CD4-positive, alpha-beta T cell (primary cell): ENCODE data around the gene UGGT2. TPM values are rescaled to one million over a fixed set of nuclear protein-coding genes. Genes with fewer than 3 reads are reported as not detected.

ENCODE experiments used
- ATAC-seq: fragments of 200-7000 bp; cut with Tn5 transposase; one replicate; pipeline ENCODE4 v1.10.0; 2022; ENCODE audit warnings: mild to moderate bottlenecking; ENCODE audit not compliant: poor library complexity
- CTCF ChIA-PET: fragments of 350-600 bp; sonication (Branson Sonifier 250); formaldehyde crosslinking; loops from one replicate; lab custom pipeline; 2021; ENCODE audit warnings: antibody characterized with exemption, inconsistent platforms; lab: Charles Lee
- POLR2A ChIA-PET: fragments of 350-600 bp; sonication (Branson Sonifier 250); formaldehyde crosslinking; loops from one replicate; lab custom pipeline; 2021; ENCODE audit warnings: antibody characterized with exemption, inconsistent platforms; lab: Charles Lee
- DNase-seq, 14 experiments: peaks; one replicate each; pipeline ENCODE4 v3.0.0-alpha.2; 2013 to 2020; ENCODE audit warnings: mixed read lengths in 2 of 14
- H3K27ac ChIP-seq, 2 donors: one replicate each; pipeline versions ENCODE4 v1.5.1 to v1.7.0; 2013; ENCODE audit warnings: low read length in 2 of 2, low read depth in 1 of 2, mild to moderate bottlenecking in 1 of 2
- H3K27me3 ChIP-seq, 2 experiments: 1 replicate in 1 of 2; 2 replicates in 1 of 2; pipeline versions ENCODE4 v1.6.1 to v1.7.0; 2013; ENCODE audit warnings: low read length in 2 of 2, control low read depth in 1 of 2, mild to moderate bottlenecking in 1 of 2, moderate library complexity in 1 of 2; ENCODE audit not compliant: insufficient read depth in 2 of 2, control insufficient read depth in 1 of 2
- H3K36me3 ChIP-seq: one replicate; pipeline ENCODE4 v1.6.1; 2013; ENCODE audit warnings: low read length, control low read depth; ENCODE audit not compliant: insufficient read depth
- H3K4me1 ChIP-seq: one replicate; pipeline ENCODE4 v1.6.1; 2013; ENCODE audit warnings: low read length, control low read depth; ENCODE audit not compliant: insufficient read depth
- H3K4me3 ChIP-seq: one replicate; pipeline ENCODE4 v1.5.1; 2013; ENCODE audit warnings: mild to moderate bottlenecking, low read length, moderate library complexity
- H3K9me3 ChIP-seq, 2 experiments: 1 replicate in 1 of 2; 2 replicates in 1 of 2; pipeline versions ENCODE4 v1.6.1 to v1.7.0; 2013; ENCODE audit warnings: low read length in 2 of 2, mild to moderate bottlenecking in 2 of 2, control low read depth in 1 of 2, moderate library complexity in 1 of 2; ENCODE audit not compliant: control insufficient read depth in 1 of 2, insufficient read depth in 1 of 2
- H3K27ac Mint-ChIP-seq: one replicate; pipeline ENCODE4 v1.8.0; 2020; ENCODE audit warnings: mixed read lengths
- H3K27me3 Mint-ChIP-seq: one replicate; pipeline ENCODE4 v1.8.0; 2021; ENCODE audit warnings: mixed read lengths
- H3K36me3 Mint-ChIP-seq: one replicate; pipeline ENCODE4 v1.8.0; 2021; ENCODE audit warnings: low read depth, mixed read lengths
- H3K4me1 Mint-ChIP-seq: one replicate; pipeline ENCODE4 v1.8.0; 2021; ENCODE audit warnings: low read depth, mixed read lengths
- H3K4me3 Mint-ChIP-seq: one replicate; pipeline ENCODE4 v1.8.0; 2020; ENCODE audit warnings: mild to moderate bottlenecking, mixed read lengths
- H3K9me3 Mint-ChIP-seq: one replicate; pipeline ENCODE4 v1.8.0; 2020; ENCODE audit warnings: mixed read lengths
- intact Hi-C, 2 experiments: fragments of 100-400 bp; cut with DNase I in 1 of 2; cut with micrococcal nuclease in 1 of 2; formaldehyde crosslinking; loops; one replicate each; pipeline versions ENCODE4 v1.15.1 to v1.9.0; 2023 to 2025; cut with DNase I, micrococcal nuclease
- total RNA-seq, 174 experiments: library from RNA in 2 of 174; stranded (reverse) in 2 of 174; gene quantifications; one replicate each; pipeline ENCODE4 v1.2.3 and lab custom pipeline; 2021 to 2026
- TF ChIP-seq, protein P1 (sequence below): fragments of 200-600 bp; IDR thresholded peaks from one replicate; pipeline ENCODE4 v1.8.0; 2022; ENCODE audit warnings: antibody characterized with exemption, mild to moderate bottlenecking

Gene UGGT2
- total RNA-seq, 2 experiments from 2014 or later, result 0.38 TPM; not detected in 1

- Histone ChIP-seq H3K9me3 (peaks cover 6 to 9% of the 10 kb centered on the region in 2 experiments), H3K27me3 (no peaks in the 10 kb centered on the region), H3K4me1 (no peaks in the 10 kb centered on the region), H3K36me3 (no peaks in the 10 kb centered on the region), H3K27ac (no peak overlapping the region), H3K4me3 (no peak overlapping the region)
- no peak for ATAC-seq
- intact Hi-C loops, result no loop called here
- ChIA-PET CTCF (no interaction called here), POLR2A (no interaction called here)
- no peak overlapping the region for H3K4me3 Mint-ChIP-seq
- H3K36me3 Mint-ChIP-seq, result no peaks in the 10 kb centered on the region
- peaks cover 4% of the 10 kb centered on the region for H3K27me3 Mint-ChIP-seq
- no peaks in the 10 kb centered on the region for H3K4me1 Mint-ChIP-seq
- no peak for DNase-seq
- no peak overlapping the region for H3K27ac Mint-ChIP-seq
- TF ChIP-seq, protein P1, sequence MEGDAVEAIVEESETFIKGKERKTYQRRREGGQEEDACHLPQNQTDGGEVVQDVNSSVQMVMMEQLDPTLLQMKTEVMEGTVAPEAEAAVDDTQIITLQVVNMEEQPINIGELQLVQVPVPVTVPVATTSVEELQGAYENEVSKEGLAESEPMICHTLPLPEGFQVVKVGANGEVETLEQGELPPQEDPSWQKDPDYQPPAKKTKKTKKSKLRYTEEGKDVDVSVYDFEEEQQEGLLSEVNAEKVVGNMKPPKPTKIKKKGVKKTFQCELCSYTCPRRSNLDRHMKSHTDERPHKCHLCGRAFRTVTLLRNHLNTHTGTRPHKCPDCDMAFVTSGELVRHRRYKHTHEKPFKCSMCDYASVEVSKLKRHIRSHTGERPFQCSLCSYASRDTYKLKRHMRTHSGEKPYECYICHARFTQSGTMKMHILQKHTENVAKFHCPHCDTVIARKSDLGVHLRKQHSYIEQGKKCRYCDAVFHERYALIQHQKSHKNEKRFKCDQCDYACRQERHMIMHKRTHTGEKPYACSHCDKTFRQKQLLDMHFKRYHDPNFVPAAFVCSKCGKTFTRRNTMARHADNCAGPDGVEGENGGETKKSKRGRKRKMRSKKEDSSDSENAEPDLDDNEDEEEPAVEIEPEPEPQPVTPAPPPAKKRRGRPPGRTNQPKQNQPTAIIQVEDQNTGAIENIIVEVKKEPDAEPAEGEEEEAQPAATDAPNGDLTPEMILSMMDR, result no peak
- peaks cover 13% of the 10 kb centered on the region for H3K9me3 Mint-ChIP-seq
Measured at GRCh38 chr13:96011291-96011872, 41.8 kb downstream of the UGGT2 start.

- no peak overlapping the region for H3K27ac ChIP-seq
- TF ChIP-seq, protein P1, result no peak
- Mint-ChIP-seq H3K4me1 (no peaks in the 10 kb centered on the region), H3K27ac (no peak overlapping the region), H3K9me3 (peaks cover 3% of the 10 kb centered on the region), H3K4me3 (no peak overlapping the region), H3K36me3 (no peaks in the 10 kb centered on the region), H3K27me3 (peaks cover 8% of the 10 kb centered on the region)
- no peaks in the 10 kb centered on the region for H3K9me3 ChIP-seq
- ATAC-seq, result no peak
- CTCF ChIA-PET, result no interaction called here
- intact Hi-C loops, result no loop called here
- POLR2A ChIA-PET, result no interaction called here
- H3K27me3 ChIP-seq, result no peaks in the 10 kb centered on the region
- no peak overlapping the region for H3K4me3 ChIP-seq
- H3K4me1 ChIP-seq, result no peaks in the 10 kb centered on the region
- no peaks in the 10 kb centered on the region for H3K36me3 ChIP-seq
- DNase-seq, result no peak
Measured at GRCh38 chr13:96003304-96003703, 49.9 kb downstream of the UGGT2 start.

- Histone ChIP-seq H3K9me3 (no peaks in the 10 kb centered on the region), H3K36me3 (no peaks in the 10 kb centered on the region), H3K4me1 (no peaks in the 10 kb centered on the region), H3K27ac (no peak overlapping the region), H3K27me3 (no peaks in the 10 kb centered on the region), H3K4me3 (no peak overlapping the region)
- intact Hi-C loops, result no loop called here
- ATAC-seq (no peak), DNase-seq (no peak)
- Mint-ChIP-seq H3K27ac (no peak overlapping the region), H3K4me3 (no peak overlapping the region), H3K27me3 (peaks cover 8% of the 10 kb centered on the region), H3K36me3 (no peaks in the 10 kb centered on the region), H3K9me3 (peaks cover 3% of the 10 kb centered on the region), H3K4me1 (no peaks in the 10 kb centered on the region)
- POLR2A ChIA-PET, result no interaction called here
- TF ChIP-seq, protein P1, result no peak
- CTCF ChIA-PET, result no interaction called here
Measured at GRCh38 chr13:96002322-96003131, 50.7 kb downstream of the UGGT2 start.
